ENCODE results near the gene NUP188. TPM values are rescaled to one million over a fixed set of nuclear protein-coding genes. Genes with fewer than 3 reads are reported as not detected.

The NUP188 gene
- polyA plus RNA-seq, 1 donor from 2014 or later = 24.0 TPM

DNA sequence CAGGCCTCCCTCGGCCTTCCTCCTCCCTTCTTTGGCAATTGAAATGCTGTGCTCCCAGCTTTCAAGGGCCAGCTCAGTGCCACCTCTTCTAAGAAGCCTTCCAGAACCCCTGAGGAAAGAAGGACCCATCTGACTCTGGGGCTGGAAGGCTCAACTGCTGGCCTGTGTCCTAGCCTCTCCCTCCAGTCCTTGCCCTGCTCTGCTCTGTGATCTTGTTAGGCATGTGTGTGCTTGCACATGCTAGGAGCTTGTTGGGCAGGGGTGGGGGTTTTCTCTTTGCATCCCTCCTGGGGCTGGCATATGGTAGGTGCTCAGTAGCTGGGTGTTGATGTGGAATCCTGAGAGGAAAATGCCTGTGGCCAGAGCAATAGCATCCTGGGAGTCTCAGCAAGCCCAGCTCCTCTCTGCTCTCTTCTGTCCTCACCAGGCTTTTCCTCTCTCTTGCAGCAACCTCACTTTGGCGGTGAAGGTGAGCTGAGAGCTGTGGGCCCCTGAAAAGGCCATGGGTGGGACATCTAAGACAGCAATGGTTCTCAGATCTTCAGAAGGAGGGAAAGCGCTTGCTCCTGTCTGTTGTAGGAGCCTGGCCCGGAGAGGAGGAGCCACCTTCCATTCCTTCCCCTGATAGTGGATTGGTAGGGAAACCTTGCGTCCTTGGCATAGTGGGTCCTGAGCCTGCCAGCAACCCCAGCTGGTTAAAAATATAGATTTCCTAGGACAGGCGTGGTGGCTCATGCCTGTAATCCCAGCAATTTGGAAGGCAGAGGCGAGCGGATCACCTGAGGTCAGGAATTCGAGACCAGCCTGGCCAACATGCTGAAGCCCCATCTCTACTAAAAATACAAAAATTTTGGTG lies 10.0 kb upstream of the NUP188 start:
- H2AFZ ChIP-seq (ENCODE audit: low read depth, low read length) = no peak overlapping the region
- no peaks in the 10 kb centered on the region for H3K36me3 ChIP-seq (ENCODE audit: insufficient read depth, low read length)
- H3F3A ChIP-seq (ENCODE audit: insufficient read depth, low read length, poor library complexity, severe bottlenecking) = no peaks in the 10 kb centered on the region
- H4K20me1 ChIP-seq (ENCODE audit: insufficient read depth) = no peaks in the 10 kb centered on the region
- no peak overlapping the region for H3K4me2 ChIP-seq (ENCODE audit: low read length)
- H3K9me3 ChIP-seq (ENCODE audit: low read length) = no peaks in the 10 kb centered on the region
- no peak overlapping the region for H3K27ac ChIP-seq (ENCODE audit: low read length)
- H3K79me2 ChIP-seq (replicated peaks; ENCODE audit: insufficient read depth, low read length) = no peaks in the 10 kb centered on the region
- no peaks in the 10 kb centered on the region for H3K9me2 ChIP-seq (ENCODE audit: insufficient read depth, low read length)
- no peak overlapping the region for H3K9ac ChIP-seq (ENCODE audit: low read length)
- no peak for TF ChIP-seq EP300 (conservative IDR thresholded peaks at IDR 0.05; ENCODE audit: poor library complexity, severe bottlenecking)
- TF ChIP-seq POLR2AphosphoS5 (IDR thresholded peaks at IDR 0.05) = no peak
- TF ChIP-seq MXI1 (conservative IDR thresholded peaks at IDR 0.05; ENCODE audit: poor library complexity, severe bottlenecking) = no peak
- TF ChIP-seq CTCF (IDR thresholded peaks at IDR 0.05; ENCODE audit: poor library complexity, severe bottlenecking) = no peak
- no peak for TF ChIP-seq TAF1 (IDR thresholded peaks at IDR 0.05; ENCODE audit: low read depth)
- TF ChIP-seq EZH2 (IDR thresholded peaks at IDR 0.05; ENCODE audit: borderline replicate concordance, insufficient read depth, low read length, poor library complexity, severe bottlenecking) = no peak
- no peak for TF ChIP-seq SMC3 (conservative IDR thresholded peaks at IDR 0.05; ENCODE audit: poor library complexity)
- TF ChIP-seq RAD21 (conservative IDR thresholded peaks at IDR 0.05) = no peak
- TF ChIP-seq, protein P1, sequence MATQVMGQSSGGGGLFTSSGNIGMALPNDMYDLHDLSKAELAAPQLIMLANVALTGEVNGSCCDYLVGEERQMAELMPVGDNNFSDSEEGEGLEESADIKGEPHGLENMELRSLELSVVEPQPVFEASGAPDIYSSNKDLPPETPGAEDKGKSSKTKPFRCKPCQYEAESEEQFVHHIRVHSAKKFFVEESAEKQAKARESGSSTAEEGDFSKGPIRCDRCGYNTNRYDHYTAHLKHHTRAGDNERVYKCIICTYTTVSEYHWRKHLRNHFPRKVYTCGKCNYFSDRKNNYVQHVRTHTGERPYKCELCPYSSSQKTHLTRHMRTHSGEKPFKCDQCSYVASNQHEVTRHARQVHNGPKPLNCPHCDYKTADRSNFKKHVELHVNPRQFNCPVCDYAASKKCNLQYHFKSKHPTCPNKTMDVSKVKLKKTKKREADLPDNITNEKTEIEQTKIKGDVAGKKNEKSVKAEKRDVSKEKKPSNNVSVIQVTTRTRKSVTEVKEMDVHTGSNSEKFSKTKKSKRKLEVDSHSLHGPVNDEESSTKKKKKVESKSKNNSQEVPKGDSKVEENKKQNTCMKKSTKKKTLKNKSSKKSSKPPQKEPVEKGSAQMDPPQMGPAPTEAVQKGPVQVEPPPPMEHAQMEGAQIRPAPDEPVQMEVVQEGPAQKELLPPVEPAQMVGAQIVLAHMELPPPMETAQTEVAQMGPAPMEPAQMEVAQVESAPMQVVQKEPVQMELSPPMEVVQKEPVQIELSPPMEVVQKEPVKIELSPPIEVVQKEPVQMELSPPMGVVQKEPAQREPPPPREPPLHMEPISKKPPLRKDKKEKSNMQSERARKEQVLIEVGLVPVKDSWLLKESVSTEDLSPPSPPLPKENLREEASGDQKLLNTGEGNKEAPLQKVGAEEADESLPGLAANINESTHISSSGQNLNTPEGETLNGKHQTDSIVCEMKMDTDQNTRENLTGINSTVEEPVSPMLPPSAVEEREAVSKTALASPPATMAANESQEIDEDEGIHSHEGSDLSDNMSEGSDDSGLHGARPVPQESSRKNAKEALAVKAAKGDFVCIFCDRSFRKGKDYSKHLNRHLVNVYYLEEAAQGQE (IDR thresholded peaks at IDR 0.05; ENCODE audit: borderline replicate concordance) = no peak
- H3K27me3 ChIP-seq (ENCODE audit: insufficient read depth, low read depth, low read length) = no peaks in the 10 kb centered on the region
- no peak overlapping the region for H3K4me3 ChIP-seq (ENCODE audit: low read length)

DNA sequence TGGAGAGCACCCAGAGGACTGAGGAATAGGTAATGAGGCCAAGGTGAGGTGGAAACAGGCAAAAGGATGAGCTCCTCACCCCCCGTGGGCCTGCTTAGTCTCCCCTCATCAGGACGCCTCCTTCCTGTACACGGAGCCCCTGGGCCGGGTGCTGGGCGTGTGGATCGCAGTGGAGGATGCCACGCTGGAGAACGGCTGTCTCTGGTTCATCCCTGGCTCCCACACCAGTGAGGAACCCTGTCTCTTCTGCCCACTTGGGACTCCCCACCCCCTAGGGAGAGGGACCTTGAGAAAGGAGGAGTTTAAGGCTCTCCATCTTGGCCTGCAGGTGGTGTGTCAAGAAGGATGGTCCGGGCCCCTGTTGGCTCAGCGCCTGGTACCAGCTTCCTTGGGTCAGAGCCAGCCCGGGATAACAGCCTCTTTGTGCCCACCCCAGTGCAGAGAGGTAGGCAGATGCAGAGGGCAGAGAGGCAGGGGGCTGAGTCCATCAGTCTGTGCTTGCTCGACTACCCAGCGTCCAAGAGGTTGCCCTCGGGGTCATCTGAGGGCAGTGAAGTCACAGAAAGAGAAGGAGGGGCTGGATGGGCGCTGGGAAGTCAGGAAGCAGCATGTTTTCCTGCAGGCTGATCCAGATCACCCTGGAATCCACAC lies 7.1 kb upstream of the NUP188 start:
- no peak overlapping the region for H2AFZ ChIP-seq (ENCODE audit: low read depth, low read length)
- no peaks in the 10 kb centered on the region for H3K27me3 ChIP-seq (ENCODE audit: insufficient read depth, low read depth, low read length)
- no peaks in the 10 kb centered on the region for H3F3A ChIP-seq (ENCODE audit: insufficient read depth, low read length, poor library complexity, severe bottlenecking)
- no peak overlapping the region for H3K4me2 ChIP-seq (ENCODE audit: low read length)
- no peak overlapping the region for H3K27ac ChIP-seq (ENCODE audit: low read length)
- no peaks in the 10 kb centered on the region for H3K36me3 ChIP-seq (ENCODE audit: insufficient read depth, low read length)
- no peak overlapping the region for H3K9ac ChIP-seq (ENCODE audit: low read length)
- no peaks in the 10 kb centered on the region for H3K9me3 ChIP-seq (ENCODE audit: low read length)
- no peaks in the 10 kb centered on the region for H4K20me1 ChIP-seq (ENCODE audit: insufficient read depth)
- no peaks in the 10 kb centered on the region for H3K9me2 ChIP-seq (ENCODE audit: insufficient read depth, low read length)
- no peaks in the 10 kb centered on the region for H3K79me2 ChIP-seq (replicated peaks; ENCODE audit: insufficient read depth, low read length)
- no peak for TF ChIP-seq EZH2 (IDR thresholded peaks at IDR 0.05; ENCODE audit: borderline replicate concordance, insufficient read depth, low read length, poor library complexity, severe bottlenecking)
- H3K4me3 ChIP-seq (ENCODE audit: low read length) = no peak overlapping the region
